Stimulated activated effector memory CD8-positive, alpha-beta T cell treated with anti-CD3 and anti-CD28 coated beads, Interleukin-12 subunit alpha, Interleukin-12 subunit beta, amount 100 ng/mL, for 72 hours (primary cell): ENCODE measurements around the gene ZNF208.
"Not testable (repeated sequence)": the region's sequence is repeated elsewhere in the genome, so short reads cannot be mapped to it uniquely, and the experiment has no call there.

Experiments used
- ATAC-seq: fragments of 150-1000 bp; cut with Tn5 transposase; 2 replicates; pipeline ENCODE4 v1.10.0; 2021
- DNase-seq, 2 donors: peaks; one replicate each; pipeline ENCODE4 v3.0.0; 2021 to 2022; ENCODE audit warnings: low spot score in 2 of 2
- H3K27ac Mint-ChIP-seq: one replicate; pipeline ENCODE4 v1.8.0; 2022; ENCODE audit warnings: mild to moderate bottlenecking, mixed read lengths
- H3K36me3 Mint-ChIP-seq: one replicate; pipeline ENCODE4 v1.8.0; 2022; ENCODE audit warnings: mild to moderate bottlenecking, mixed read lengths
- H3K4me1 Mint-ChIP-seq: one replicate; pipeline ENCODE4 v1.8.0; 2022; ENCODE audit warnings: mixed read lengths
- H3K4me3 Mint-ChIP-seq: one replicate; pipeline ENCODE4 v1.8.0; 2022; ENCODE audit warnings: mild to moderate bottlenecking, mixed read lengths
- H3K9me3 Mint-ChIP-seq: one replicate; pipeline ENCODE4 v1.8.0; 2022; ENCODE audit warnings: mixed read lengths

The ZNF208 gene

GRCh38 chr19:21908066-21908465 lies 102.7 kb downstream of the ZNF208 start:
- Mint-ChIP-seq H3K4me3 (no peak overlapping the region), H3K4me1 (no peaks in the 10 kb centered on the region), H3K36me3 (no peaks in the 10 kb centered on the region), H3K27ac (no peak overlapping the region), H3K9me3 (peaks cover 13% of the 10 kb centered on the region)
- no peak for ATAC-seq
- DNase-seq: no peak

- no peak overlapping the region for H3K4me3 Mint-ChIP-seq
- H3K36me3 Mint-ChIP-seq: no peaks in the 10 kb centered on the region
- ATAC-seq: no peak
- DNase-seq: no peak
- no peaks in the 10 kb centered on the region for H3K4me1 Mint-ChIP-seq
- no peak overlapping the region for H3K27ac Mint-ChIP-seq
- peaks cover 9% of the 10 kb centered on the region for H3K9me3 Mint-ChIP-seq
Observed at GRCh38 chr19:21907516-21907915, 103.2 kb downstream of the ZNF208 start.

DNA sequence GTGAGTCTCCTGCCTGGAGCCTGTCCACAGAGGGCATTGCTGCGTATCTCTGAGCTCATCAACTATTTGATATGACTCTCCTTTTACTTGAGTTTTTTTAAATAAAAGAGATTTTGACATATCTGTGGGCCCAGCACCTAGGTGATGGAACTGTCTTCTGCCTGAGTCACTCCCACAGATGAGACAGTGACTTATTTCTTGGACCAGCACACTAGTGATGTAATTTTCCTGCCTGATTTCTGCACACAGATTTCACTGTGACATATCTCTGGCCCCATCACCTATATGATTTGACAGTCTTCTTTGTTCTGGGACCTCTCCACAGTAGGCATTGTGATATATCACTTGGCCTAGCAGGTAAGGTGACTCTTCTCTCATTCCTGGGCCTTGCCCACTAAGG lies 108.2 kb downstream of the ZNF208 start:
- no peak overlapping the region for H3K4me3 Mint-ChIP-seq
- no peak for DNase-seq
- H3K36me3 Mint-ChIP-seq: no peaks in the 10 kb centered on the region
- H3K9me3 Mint-ChIP-seq: peaks cover 5% of the 10 kb centered on the region
- H3K27ac Mint-ChIP-seq: no peak overlapping the region
- peak; percentile 13 for ATAC-seq
- H3K4me1 Mint-ChIP-seq: no peaks in the 10 kb centered on the region

DNA sequence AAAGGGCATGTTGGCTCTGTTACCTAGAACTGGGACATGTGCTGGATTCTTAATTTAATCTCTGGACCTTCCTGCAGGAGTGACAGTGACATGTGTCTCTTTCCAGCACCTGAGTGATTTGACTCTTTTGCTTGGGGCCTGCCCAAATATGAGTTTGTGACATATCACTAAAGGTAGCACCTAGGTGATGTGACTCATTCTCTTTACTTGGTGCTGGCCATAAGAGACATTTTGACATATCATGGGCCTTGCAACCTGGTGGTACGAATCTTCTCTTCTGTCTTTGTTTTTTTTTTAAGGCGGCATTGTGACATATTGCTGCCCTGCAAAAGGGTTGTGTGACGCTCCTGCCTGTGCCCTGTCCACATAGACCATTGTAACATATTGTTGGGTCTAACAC lies 108.9 kb downstream of the ZNF208 start:
- H3K4me1 Mint-ChIP-seq: no peaks in the 10 kb centered on the region
- ATAC-seq (no peak), DNase-seq (no peak)
- no peak overlapping the region for H3K27ac Mint-ChIP-seq
- peaks cover 7% of the 10 kb centered on the region for H3K9me3 Mint-ChIP-seq
- H3K36me3 Mint-ChIP-seq: no peaks in the 10 kb centered on the region
- no peak overlapping the region for H3K4me3 Mint-ChIP-seq

- no peak overlapping the region for H3K27ac Mint-ChIP-seq
- H3K36me3 Mint-ChIP-seq: no peaks in the 10 kb centered on the region
- no peak overlapping the region for H3K4me3 Mint-ChIP-seq
- ATAC-seq (no peak), DNase-seq (no peak)
- no peaks in the 10 kb centered on the region for H3K4me1 Mint-ChIP-seq
- H3K9me3 Mint-ChIP-seq: peaks cover 11% of the 10 kb centered on the region
Observed at GRCh38 chr19:21900401-21900800, 110.3 kb downstream of the ZNF208 start.

- no peak overlapping the region for H3K4me3 Mint-ChIP-seq
- no peaks in the 10 kb centered on the region for H3K4me1 Mint-ChIP-seq
- peaks cover 5% of the 10 kb centered on the region for H3K9me3 Mint-ChIP-seq
- no peak overlapping the region for H3K27ac Mint-ChIP-seq
- no peak for ATAC-seq
- no peak for DNase-seq
- H3K36me3 Mint-ChIP-seq: no peaks in the 10 kb centered on the region
Observed at GRCh38 chr19:21891086-21891485, 119.7 kb downstream of the ZNF208 start.

DNA sequence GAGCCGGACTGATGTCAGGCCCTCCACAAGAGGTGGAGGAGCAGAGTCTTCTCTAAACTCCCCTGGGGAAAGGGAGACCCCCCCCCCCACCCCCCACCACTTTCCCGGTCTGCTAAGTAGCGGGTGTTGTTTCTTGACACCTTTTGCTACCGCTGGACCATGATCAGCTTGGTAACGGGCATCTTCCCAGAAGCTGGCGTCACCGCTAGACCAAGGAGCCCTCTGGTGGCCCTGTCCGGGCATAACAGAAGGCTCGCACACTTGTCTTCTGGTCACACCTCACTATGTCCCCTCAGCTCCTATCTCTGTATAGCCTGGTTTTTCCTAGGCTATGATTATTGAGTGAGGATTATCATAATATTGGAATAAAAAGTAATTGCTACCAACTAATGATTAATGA lies 120.7 kb downstream of the ZNF208 start:
- ATAC-seq, H3K4me1 Mint-ChIP-seq, H3K4me3 Mint-ChIP-seq, H3K9me3 Mint-ChIP-seq, H3K36me3 Mint-ChIP-seq, H3K27ac Mint-ChIP-seq: not testable (repeated sequence)
- peak in 1 of 2 donors; percentile 5 for DNase-seq

GRCh38 chr19:21885516-21885915 lies 125.2 kb downstream of the ZNF208 start:
- H3K4me1 Mint-ChIP-seq, H3K27ac Mint-ChIP-seq, DNase-seq, H3K36me3 Mint-ChIP-seq, ATAC-seq, H3K9me3 Mint-ChIP-seq, H3K4me3 Mint-ChIP-seq: not testable (repeated sequence)

DNA sequence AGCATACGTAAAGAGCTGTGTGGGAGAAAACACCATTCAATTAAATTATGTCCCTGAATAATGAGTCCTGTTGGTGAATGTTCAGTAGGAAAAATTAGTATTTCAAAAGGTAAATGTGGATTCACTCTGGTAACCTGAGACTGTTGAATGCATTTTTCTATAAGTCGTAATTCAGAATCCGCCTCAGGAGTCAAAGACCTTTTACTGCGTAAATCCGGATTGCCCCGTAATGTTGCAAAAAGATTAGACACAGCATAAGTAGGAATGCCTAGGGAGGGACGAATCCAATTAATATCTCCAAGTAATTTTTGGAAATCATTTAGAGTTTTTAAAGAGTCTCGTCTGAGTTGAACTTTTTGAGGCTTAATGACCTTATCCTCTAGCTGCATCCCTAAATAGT lies 126.0 kb downstream of the ZNF208 start:
- not testable (repeated sequence) for DNase-seq, ATAC-seq, H3K4me1 Mint-ChIP-seq, H3K36me3 Mint-ChIP-seq, H3K9me3 Mint-ChIP-seq, H3K4me3 Mint-ChIP-seq, H3K27ac Mint-ChIP-seq

- ATAC-seq (no peak), DNase-seq (no peak)
- no peaks in the 10 kb centered on the region for H3K36me3 Mint-ChIP-seq
- no peak overlapping the region for H3K27ac Mint-ChIP-seq
- no peaks in the 10 kb centered on the region for H3K4me1 Mint-ChIP-seq
- no peaks in the 10 kb centered on the region for H3K9me3 Mint-ChIP-seq
- H3K4me3 Mint-ChIP-seq: no peak overlapping the region
Observed at GRCh38 chr19:21883516-21883915, 127.2 kb downstream of the ZNF208 start.
